Upper lobe of left lung (tissue), 4 donors: ENCODE results near the gene RGS5.

Experiments
- POLR2AphosphoS5 ChIP-seq, 2 donors: sonication (generic); formaldehyde crosslinking; IDR thresholded peaks; one replicate each; pipeline ENCODE4 v1.5.1; 2017; ENCODE audit warnings: antibody characterized with exemption in 2 of 2
- TF ChIP-seq, protein P1 (sequence below), 6 experiments: fragments of 450-650 bp in 4 of 6; fragments of 200-600 bp in 2 of 6; sonication (generic) in 2 of 6; IDR thresholded peaks; one replicate each; pipeline ENCODE4 v1.5.1; 2016 to 2019; ENCODE audit warnings: antibody characterized with exemption in 6 of 6

DNA sequence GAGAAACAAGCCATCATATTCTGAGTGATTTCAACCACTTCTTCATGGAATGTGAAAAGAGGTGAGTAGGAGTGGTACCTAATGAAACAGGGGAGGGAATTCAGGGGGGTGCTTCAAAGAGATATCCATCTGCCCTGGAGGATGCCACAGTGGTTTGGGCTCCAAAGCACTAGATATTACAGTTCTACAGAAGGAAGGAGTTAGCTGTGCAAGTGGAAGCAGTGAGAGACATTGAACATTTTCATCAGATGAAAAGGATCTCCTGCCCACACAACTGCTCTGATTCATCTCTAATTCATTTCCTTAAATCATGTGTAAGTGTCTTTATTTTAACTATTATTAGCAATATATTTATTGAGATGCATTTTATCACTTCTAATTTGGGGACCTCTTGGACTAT lies 2.8 kb upstream of the RGS5 start:
- TF ChIP-seq POLR2AphosphoS5 (IDR thresholded peaks at IDR 0.05), result no peak
- TF ChIP-seq, protein P1, sequence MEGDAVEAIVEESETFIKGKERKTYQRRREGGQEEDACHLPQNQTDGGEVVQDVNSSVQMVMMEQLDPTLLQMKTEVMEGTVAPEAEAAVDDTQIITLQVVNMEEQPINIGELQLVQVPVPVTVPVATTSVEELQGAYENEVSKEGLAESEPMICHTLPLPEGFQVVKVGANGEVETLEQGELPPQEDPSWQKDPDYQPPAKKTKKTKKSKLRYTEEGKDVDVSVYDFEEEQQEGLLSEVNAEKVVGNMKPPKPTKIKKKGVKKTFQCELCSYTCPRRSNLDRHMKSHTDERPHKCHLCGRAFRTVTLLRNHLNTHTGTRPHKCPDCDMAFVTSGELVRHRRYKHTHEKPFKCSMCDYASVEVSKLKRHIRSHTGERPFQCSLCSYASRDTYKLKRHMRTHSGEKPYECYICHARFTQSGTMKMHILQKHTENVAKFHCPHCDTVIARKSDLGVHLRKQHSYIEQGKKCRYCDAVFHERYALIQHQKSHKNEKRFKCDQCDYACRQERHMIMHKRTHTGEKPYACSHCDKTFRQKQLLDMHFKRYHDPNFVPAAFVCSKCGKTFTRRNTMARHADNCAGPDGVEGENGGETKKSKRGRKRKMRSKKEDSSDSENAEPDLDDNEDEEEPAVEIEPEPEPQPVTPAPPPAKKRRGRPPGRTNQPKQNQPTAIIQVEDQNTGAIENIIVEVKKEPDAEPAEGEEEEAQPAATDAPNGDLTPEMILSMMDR (IDR thresholded peaks at IDR 0.05), result no peak
